Middle frontal gyrus (tissue), 1 donor: ENCODE measurements around the gene RUFY1.

ENCODE experiments used
- DNase-seq: peaks from one replicate; pipeline ENCODE4 v3.0.0-alpha.2; 2015; ENCODE audit warnings: low spot score; ENCODE audit errors: extremely low spot score

RUFY1 gene

DNA sequence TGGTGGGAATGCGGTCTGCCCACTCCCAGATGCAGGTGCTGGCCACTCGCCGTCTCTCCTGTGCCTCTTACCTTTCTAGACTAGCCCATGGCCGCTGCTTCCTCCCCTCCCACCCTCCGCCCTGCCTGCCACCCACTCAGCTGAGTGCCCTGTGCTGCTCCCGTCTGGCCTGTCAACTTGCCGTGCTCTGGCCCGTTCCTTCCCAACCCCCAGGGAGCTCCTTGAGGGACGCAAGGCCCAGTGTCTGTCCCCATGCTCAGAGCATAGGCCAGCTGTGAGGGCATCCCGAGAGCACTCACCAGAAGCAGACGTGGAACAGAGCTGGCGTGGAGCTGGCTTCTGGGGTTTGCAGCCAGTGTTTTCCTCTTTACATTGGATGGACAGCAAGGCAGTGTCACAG lies 53.0 kb downstream of the RUFY1 start:
- DNase-seq = no peak

DNA sequence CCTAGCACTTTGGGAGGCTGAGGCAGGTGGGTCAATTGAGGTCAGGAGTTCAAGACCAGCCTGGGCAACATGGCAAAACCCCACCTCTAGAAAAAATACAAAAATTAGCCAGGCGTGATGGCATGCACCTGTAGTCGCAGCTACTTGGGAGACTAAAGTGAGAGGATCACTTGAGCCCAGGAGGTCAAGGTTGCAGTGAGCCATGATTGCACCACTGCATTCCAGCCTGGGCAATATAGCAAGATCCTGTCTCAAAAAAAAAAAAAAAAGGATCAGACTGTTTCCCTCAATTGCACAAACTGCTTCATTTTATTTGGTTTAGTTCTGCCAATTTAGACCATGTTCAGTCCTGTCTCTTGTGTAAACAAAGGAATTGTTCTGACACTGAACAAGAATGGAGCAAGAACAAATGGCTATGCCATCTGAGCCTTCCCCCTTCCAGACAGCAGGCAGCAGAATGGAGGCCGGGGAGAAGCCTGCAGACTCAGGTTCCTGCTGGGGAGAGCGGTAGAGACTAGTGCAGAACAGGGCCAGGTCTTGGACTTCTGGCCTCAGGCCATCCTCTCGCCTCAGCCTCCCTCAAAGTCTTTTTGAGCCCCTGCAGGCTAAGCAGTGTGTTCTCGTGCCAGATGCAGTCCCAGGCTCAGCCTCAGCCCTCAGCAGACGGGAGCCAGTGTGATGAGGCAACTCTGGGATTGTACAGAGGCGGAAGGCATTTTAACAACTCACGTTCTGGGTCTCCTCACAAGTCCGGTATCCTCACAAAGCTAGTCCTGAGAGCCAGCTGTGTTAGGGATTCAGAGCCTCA lies 54.9 kb downstream of the RUFY1 start:
- DNase-seq = no peak

DNA sequence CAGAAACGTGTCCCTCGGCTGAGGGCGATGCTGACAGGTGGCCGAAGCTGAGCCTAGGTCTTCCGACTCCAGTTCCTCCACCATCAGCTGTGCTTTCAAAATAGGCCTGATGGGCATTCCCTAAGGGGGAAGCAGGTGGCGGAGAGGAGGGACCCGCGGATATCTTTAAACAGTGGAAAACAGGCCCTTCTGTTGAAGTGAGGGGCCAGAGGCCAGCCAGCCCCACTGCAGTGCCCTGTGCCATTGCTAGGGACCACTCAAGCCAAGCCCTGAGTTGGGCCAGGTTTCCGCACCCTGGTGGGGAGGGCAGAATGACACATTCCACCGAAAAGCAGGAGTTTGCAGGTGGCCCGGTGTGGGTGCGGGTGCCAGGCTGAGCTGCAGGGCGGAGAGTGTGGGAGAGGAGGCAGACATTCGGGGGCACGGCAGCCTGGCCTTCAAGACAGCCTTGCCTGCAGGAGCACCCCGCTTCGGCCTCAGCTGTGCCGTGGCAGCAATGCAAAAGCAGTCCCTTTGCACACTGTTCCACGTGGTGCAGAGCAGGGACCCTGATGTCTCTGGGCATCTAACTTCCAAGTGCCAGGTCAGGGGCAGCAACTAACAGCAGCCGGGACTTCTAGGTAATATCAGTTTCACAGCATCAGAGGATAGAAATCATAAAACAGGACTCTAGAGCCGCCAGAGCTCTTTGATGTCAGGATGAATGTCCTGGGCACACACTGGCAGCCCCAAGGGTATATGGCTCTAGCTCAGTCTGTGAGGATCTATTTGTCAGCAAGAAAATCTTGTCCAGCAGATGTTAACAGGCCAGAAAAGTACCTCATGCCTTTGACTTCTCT lies 55.9 kb downstream of the RUFY1 start:
- no peak for DNase-seq

DNA sequence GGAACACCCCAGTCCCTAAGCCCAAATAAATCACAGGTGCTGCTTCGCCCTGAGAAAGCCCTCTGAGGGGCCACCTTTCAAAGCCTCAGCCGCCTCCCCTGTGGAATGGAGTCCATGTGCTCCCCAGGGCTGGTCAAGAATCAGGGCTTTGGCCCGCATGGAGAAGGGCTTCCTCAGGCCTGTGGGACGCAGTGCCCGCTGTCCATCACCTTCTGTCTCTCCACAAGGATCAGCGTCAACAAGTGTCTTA lies 56.5 kb downstream of the RUFY1 start:
- no peak for DNase-seq

- no peak for DNase-seq
Observed at GRCh38 chr5:179607160-179607931, 57.0 kb downstream of the RUFY1 start.

- no peak for DNase-seq
Observed at GRCh38 chr5:179608131-179608581, 57.8 kb downstream of the RUFY1 start.

GRCh38 chr5:179609834-179610108 lies 59.4 kb downstream of the RUFY1 start:
- DNase-seq = no peak

DNA sequence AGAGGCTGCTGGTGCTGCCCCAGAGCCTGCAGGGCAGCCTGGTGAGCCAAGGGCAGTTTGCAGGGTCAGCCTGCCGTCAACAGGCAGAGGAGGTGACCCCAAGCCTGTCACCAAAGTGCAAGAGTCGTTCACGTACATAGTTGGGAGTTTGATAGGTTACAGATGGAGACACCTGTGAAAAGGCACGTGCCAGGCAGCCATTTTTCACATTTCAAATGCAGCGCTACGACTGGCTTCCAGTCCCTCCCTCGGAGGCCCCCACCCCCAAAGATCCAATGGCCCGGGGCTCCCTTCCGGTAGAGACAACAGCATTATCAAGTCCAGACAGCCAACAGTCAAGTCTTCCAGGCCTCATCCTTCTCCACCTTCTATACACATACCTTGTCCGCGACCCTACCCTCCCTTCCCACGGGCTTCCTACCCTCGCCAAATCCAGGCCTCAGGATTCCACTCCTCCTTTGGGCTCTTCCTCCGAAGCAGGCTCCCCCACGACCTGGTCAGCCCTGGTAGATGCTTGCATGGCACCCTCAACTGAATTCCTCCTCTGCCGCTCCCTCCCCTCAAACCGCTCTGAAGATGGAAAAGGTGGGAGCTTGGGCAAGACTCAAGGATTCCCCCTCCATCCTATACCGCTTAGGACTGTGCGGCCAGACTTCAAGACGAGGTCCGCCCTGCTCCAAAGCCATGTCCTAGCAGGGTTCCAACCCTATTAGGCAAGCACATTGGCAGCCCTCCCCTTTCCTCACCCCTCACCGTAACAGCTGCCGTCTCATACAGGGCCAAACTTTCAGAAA lies 60.0 kb downstream of the RUFY1 start:
- DNase-seq = no peak

GRCh38 chr5:179610903-179611265 lies 60.5 kb downstream of the RUFY1 start:
- DNase-seq = no peak

- no peak for DNase-seq
Observed at GRCh38 chr5:179612577-179613459, 62.5 kb downstream of the RUFY1 start.

GRCh38 chr5:179613460-179614071 lies 63.2 kb downstream of the RUFY1 start:
- DNase-seq = no peak

- DNase-seq = no peak
Observed at GRCh38 chr5:179614745-179615144, 64.4 kb downstream of the RUFY1 start.

- DNase-seq = no peak
Observed at GRCh38 chr5:179615203-179615602, 64.8 kb downstream of the RUFY1 start.

GRCh38 chr5:179616002-179616594 lies 65.7 kb downstream of the RUFY1 start:
- DNase-seq = no peak

GRCh38 chr5:179617930-179618329 lies 67.6 kb downstream of the RUFY1 start:
- DNase-seq = no peak

DNA sequence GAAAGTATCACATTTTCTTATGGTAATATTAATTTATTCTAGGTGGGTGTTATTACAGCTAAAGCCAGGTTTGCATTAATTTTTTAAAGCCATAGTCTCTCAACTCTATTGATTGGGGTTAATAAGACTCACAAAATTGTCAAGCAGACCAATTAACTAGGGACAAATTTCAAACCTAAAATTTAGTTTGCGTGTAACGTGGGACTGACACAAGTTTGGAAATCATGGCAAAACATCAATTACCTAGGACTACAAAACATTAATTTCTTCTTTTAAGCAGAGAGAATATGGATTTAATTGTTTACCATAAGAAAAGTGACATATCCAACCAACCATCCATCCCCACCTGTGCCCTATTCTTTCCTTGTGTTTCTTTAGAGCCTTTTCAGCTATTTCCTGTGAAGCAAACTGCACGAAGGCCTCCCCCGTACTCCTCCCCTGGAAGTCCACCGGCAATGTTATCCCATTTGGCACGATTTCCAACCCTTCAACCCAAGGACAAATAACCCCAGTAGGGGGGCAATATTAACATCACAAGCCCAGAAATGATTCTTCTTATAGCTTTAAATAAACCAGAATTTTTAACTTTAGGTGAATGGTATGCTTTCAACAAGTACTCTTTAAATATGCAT lies 68.7 kb downstream of the RUFY1 start:
- no peak for DNase-seq

- no peak for DNase-seq
Observed at GRCh38 chr5:179619776-179620175, 69.4 kb downstream of the RUFY1 start.

DNA sequence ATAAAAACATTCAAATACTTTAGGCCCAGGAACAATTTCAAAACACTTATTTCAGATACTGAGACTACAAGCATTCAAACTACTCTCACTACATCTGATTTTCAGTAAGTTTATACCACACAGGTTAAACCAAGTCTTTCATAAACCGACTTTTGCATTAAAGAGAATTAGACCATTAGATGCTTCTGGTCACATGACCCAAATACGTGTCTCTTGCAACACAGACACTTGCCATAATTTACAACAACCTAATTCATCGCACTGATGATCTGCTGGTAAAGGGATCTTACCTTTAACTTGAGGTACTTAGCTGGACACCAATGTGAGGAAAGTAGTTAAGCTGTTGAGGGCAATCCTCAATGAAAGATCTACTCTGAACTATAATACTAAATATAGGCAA lies 69.9 kb downstream of the RUFY1 start:
- no peak for DNase-seq

GRCh38 chr5:179620703-179621350 lies 70.5 kb downstream of the RUFY1 start:
- DNase-seq = no peak
